ENCODE measurements around the gene SNCAIP. TPM values are rescaled to one million over a fixed set of nuclear protein-coding genes. Genes with fewer than 3 reads are reported as not detected.
"Not testable (repeated sequence)": the region's sequence is repeated elsewhere in the genome, so short reads cannot be mapped to it uniquely, and the experiment has no call there.

Gene SNCAIP
- total RNA-seq, 1 donor from 2014 or later: not detected

GRCh38 chr5:122473138-122473843, 161.3 kb downstream of the SNCAIP start:
- intact Hi-C loops (cut with micrococcal nuclease): no loop called here
- Mint-ChIP-seq H3K36me3 (ENCODE audit: low read depth) (no peaks in the 10 kb centered on the region), H3K27ac (no peak overlapping the region), H3K27me3 (ENCODE audit: low read depth) (no peaks in the 10 kb centered on the region), H3K9me3 (no peaks in the 10 kb centered on the region), H3K4me3 (ENCODE audit: low read depth) (no peak overlapping the region), H3K4me1 (ENCODE audit: low read depth) (no peaks in the 10 kb centered on the region)
- no peak for DNase-seq (ENCODE audit: low spot score)

GRCh38 chr5:122473941-122474340, 161.9 kb downstream of the SNCAIP start:
- Mint-ChIP-seq H3K4me3 (ENCODE audit: low read depth) (no peak overlapping the region), H3K36me3 (ENCODE audit: low read depth) (no peaks in the 10 kb centered on the region), H3K27ac (no peak overlapping the region), H3K4me1 (ENCODE audit: low read depth) (no peaks in the 10 kb centered on the region), H3K9me3 (no peaks in the 10 kb centered on the region), H3K27me3 (ENCODE audit: low read depth) (no peaks in the 10 kb centered on the region)
- DNase-seq (ENCODE audit: low spot score): no peak
- intact Hi-C loops (cut with micrococcal nuclease): no loop called here

DNA sequence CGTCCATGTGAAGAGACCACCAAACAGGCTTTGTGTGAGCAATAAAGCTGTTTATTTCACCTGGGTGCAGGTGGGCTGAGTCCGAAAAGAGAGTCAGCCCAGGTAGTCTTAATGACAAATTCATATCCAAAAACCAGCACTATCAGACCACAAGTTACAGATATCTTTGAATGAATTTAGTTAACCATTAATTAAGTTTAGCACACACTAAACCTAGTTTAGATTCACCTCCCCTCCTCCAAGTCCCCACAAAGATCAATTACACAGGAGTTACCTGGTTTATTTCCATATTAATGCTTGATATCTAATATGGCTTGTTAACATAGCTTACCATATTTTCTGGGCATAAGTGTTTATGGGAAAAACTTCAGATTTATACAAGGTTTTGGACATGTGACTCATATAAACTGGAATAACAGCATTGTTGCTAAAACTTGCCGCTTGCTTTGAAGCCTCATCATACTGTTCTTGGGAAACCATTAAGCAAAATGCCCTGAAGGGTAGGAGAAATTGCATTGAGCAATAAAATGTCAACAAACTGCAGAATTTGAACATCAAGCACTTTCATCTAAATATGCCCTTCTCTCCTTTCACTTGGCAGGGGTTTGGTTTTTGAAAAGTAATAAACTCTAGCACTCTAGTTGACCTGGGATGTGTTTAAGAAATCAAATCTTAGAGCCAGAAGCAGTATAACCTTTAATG, 166.9 kb downstream of the SNCAIP start:
- H3K4me1 Mint-ChIP-seq (ENCODE audit: low read depth): no peaks in the 10 kb centered on the region
- no peak overlapping the region for H3K4me3 Mint-ChIP-seq (ENCODE audit: low read depth)
- intact Hi-C loops (cut with micrococcal nuclease): no loop called here
- H3K27ac Mint-ChIP-seq: no peak overlapping the region
- no peaks in the 10 kb centered on the region for H3K36me3 Mint-ChIP-seq (ENCODE audit: low read depth)
- no peaks in the 10 kb centered on the region for H3K27me3 Mint-ChIP-seq (ENCODE audit: low read depth)
- DNase-seq (ENCODE audit: low spot score): no peak
- H3K9me3 Mint-ChIP-seq: no peaks in the 10 kb centered on the region

DNA sequence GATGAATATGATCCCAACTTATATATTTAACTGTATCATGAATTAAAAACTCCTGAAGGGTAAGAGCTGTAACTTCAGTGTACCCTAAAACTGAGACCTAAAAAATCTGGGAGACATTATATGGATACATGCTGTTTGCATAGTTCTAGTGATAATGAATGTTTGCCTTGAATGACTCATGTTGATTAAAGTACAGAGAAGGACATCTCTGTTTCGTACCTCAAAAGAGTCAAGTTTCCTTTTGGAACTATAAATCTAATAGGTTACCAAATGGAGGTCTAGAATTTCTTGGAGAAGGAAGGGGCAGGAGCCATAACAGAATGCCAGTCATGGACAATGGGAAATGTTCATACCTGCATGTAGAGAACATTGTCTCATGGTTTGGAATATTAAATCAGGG, 168.1 kb downstream of the SNCAIP start:
- intact Hi-C loops (cut with micrococcal nuclease): no loop called here
- H3K36me3 Mint-ChIP-seq (ENCODE audit: low read depth): no peaks in the 10 kb centered on the region
- no peak overlapping the region for H3K4me3 Mint-ChIP-seq (ENCODE audit: low read depth)
- no peak for DNase-seq (ENCODE audit: low spot score)
- H3K9me3 Mint-ChIP-seq: no peaks in the 10 kb centered on the region
- H3K27ac Mint-ChIP-seq: no peak overlapping the region
- H3K4me1 Mint-ChIP-seq (ENCODE audit: low read depth): no peaks in the 10 kb centered on the region
- H3K27me3 Mint-ChIP-seq (ENCODE audit: low read depth): no peaks in the 10 kb centered on the region

DNA sequence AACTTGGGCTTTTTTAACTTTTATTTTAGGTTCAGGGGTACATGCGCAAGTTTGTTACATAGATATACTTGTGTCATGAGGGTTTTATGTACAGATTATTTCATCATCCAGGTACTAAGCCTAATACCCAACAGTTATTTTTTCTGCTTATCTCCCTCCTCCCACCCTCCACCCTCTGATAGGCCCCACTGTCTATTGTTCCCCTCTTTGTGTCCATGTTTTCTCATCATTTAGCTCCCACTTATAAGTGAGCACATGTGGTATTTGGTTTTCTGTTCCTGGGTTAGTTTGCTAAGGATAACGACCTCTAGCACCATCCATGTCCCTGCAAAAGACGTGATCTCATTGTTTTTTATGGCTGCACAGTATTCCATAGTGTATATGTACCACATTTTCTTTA, 172.1 kb downstream of the SNCAIP start:
- Mint-ChIP-seq H3K27ac (no peak overlapping the region), H3K4me1 (ENCODE audit: low read depth) (no peaks in the 10 kb centered on the region), H3K4me3 (ENCODE audit: low read depth) (no peak overlapping the region), H3K27me3 (ENCODE audit: low read depth) (no peaks in the 10 kb centered on the region), H3K36me3 (ENCODE audit: low read depth) (no peaks in the 10 kb centered on the region), H3K9me3 (no peaks in the 10 kb centered on the region)
- intact Hi-C loops (cut with micrococcal nuclease): no loop called here
- DNase-seq (ENCODE audit: low spot score): no peak

GRCh38 chr5:122485226-122485625, 173.2 kb downstream of the SNCAIP start:
- no peaks in the 10 kb centered on the region for H3K9me3 Mint-ChIP-seq

DNA sequence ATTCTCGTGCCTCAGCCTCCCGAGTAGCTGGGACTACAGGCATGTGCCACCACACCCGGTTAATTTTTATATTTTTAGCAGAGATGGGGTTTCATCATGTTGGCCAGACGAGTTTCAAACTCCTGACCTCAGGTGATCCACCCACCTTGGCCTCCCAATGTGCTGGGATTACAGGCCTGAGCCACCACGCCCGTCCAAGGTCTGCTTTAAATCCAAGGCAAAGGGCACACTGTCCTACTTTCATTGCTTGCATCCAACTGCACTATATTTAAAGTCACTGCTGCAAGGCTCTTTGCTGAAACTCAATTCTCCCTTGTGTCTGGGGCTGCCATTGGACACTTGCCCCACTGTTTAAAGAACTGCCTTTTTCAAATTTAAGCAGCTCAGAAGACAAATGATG, 174.6 kb downstream of the SNCAIP start:
- H3K27ac Mint-ChIP-seq; DNase-seq (ENCODE audit: low spot score); H3K4me3 Mint-ChIP-seq (ENCODE audit: low read depth); H3K4me1 Mint-ChIP-seq (ENCODE audit: low read depth); H3K36me3 Mint-ChIP-seq (ENCODE audit: low read depth); intact Hi-C loops (cut with micrococcal nuclease); H3K9me3 Mint-ChIP-seq; H3K27me3 Mint-ChIP-seq (ENCODE audit: low read depth): not testable (repeated sequence)

More at GRCh38 chr5:122485226-122485625, 173.2 kb downstream of the SNCAIP start:
- intact Hi-C loops (cut with micrococcal nuclease): no loop called here
- Mint-ChIP-seq H3K36me3 (ENCODE audit: low read depth) (no peaks in the 10 kb centered on the region), H3K27me3 (ENCODE audit: low read depth) (no peaks in the 10 kb centered on the region), H3K4me1 (ENCODE audit: low read depth) (no peaks in the 10 kb centered on the region), H3K27ac (no peak overlapping the region), H3K4me3 (ENCODE audit: low read depth) (no peak overlapping the region)
- DNase-seq (ENCODE audit: low spot score): no peak

GRCh38 chr5:122490718-122491117, 178.7 kb downstream of the SNCAIP start:
- H3K4me1 Mint-ChIP-seq (ENCODE audit: low read depth): no peaks in the 10 kb centered on the region
- no peaks in the 10 kb centered on the region for H3K9me3 Mint-ChIP-seq
- no peak for DNase-seq (ENCODE audit: low spot score)
- no peaks in the 10 kb centered on the region for H3K36me3 Mint-ChIP-seq (ENCODE audit: low read depth)
- H3K27me3 Mint-ChIP-seq (ENCODE audit: low read depth): no peaks in the 10 kb centered on the region
- intact Hi-C loops (cut with micrococcal nuclease): no loop called here
- no peak overlapping the region for H3K4me3 Mint-ChIP-seq (ENCODE audit: low read depth)
- H3K27ac Mint-ChIP-seq: no peak overlapping the region

DNA sequence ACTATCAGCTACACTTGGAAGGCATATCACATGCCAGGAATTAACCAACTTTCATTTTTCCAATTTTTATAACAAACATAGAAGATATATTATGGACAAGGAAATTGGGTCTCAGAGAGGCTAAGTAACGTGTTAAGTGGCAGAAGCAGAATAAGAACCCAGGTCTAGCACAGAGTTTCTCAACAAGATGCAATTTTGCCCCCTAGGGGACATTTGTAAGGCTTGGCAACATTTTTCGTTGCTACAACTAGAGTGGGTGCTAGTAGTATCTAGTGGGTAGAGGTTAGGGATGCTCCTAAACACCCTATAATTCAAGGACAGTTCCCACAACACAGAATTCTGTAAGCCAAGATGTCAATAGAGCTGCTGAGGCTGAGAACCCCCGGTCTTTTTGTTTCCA, 180.6 kb downstream of the SNCAIP start:
- Mint-ChIP-seq H3K4me3 (ENCODE audit: low read depth) (no peak overlapping the region), H3K4me1 (ENCODE audit: low read depth) (no peaks in the 10 kb centered on the region), H3K27me3 (ENCODE audit: low read depth) (no peaks in the 10 kb centered on the region), H3K9me3 (no peaks in the 10 kb centered on the region), H3K36me3 (ENCODE audit: low read depth) (no peaks in the 10 kb centered on the region), H3K27ac (no peak overlapping the region)
- DNase-seq (ENCODE audit: low spot score): no peak
- intact Hi-C loops (cut with micrococcal nuclease): no loop called here

- intact Hi-C loops (cut with micrococcal nuclease): no loop called here
- Mint-ChIP-seq H3K27ac (no peak overlapping the region), H3K9me3 (no peaks in the 10 kb centered on the region), H3K4me1 (ENCODE audit: low read depth) (no peaks in the 10 kb centered on the region), H3K27me3 (ENCODE audit: low read depth) (no peaks in the 10 kb centered on the region), H3K36me3 (ENCODE audit: low read depth) (no peaks in the 10 kb centered on the region), H3K4me3 (ENCODE audit: low read depth) (no peak overlapping the region)
- DNase-seq (ENCODE audit: low spot score): no peak
Measured at GRCh38 chr5:122493091-122494021, 181.3 kb downstream of the SNCAIP start.

DNA sequence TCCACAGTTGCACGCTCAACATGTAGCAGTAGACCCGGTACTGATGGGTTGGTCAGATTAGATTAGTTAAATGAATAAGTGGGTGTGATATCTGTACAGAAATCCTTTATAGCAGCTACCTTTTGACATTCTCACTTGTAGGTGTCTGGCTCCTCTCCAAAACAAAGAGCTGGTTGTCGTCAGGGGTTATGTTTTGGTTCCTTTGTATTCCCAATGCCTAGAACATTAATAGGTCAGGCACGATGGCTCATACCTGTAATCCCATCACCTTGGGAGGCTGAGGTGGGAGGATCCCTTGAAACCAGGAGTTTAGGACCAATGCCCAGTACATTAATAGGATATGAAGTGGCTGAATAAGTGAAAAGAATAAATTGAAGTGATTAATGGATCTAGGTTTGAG, 182.1 kb downstream of the SNCAIP start:
- intact Hi-C loops (cut with micrococcal nuclease): no loop called here
- Mint-ChIP-seq H3K4me3 (ENCODE audit: low read depth) (no peak overlapping the region), H3K4me1 (ENCODE audit: low read depth) (no peaks in the 10 kb centered on the region), H3K27ac (no peak overlapping the region), H3K36me3 (ENCODE audit: low read depth) (no peaks in the 10 kb centered on the region), H3K27me3 (ENCODE audit: low read depth) (no peaks in the 10 kb centered on the region), H3K9me3 (no peaks in the 10 kb centered on the region)
- no peak for DNase-seq (ENCODE audit: low spot score)

DNA sequence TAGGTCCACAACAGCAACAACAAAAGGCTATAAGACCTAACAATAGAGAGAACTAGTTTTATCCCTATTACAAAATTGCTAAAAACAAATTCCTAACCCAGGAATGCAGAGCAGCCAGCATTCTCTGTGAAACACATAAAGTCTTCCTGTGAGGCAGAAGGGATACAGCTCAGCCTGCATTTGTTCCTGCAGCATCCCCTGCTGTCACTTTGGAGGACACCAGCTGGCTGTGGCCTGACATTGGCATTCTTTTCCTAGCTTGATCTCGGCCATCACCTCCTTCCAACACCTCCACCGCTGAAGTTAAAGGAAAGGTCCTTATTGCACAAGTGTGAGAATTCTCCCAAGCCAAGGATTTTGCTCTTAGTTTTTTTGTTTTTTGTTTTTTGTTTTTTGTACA, 186.1 kb downstream of the SNCAIP start:
- Mint-ChIP-seq H3K4me3 (ENCODE audit: low read depth) (no peak overlapping the region), H3K4me1 (ENCODE audit: low read depth) (no peaks in the 10 kb centered on the region), H3K36me3 (ENCODE audit: low read depth) (no peaks in the 10 kb centered on the region), H3K27me3 (ENCODE audit: low read depth) (no peaks in the 10 kb centered on the region), H3K27ac (no peak overlapping the region), H3K9me3 (no peaks in the 10 kb centered on the region)
- DNase-seq (ENCODE audit: low spot score): no peak
- intact Hi-C loops (cut with micrococcal nuclease): no loop called here

- Mint-ChIP-seq H3K27ac (no peak overlapping the region), H3K36me3 (ENCODE audit: low read depth) (no peaks in the 10 kb centered on the region), H3K4me1 (ENCODE audit: low read depth) (no peaks in the 10 kb centered on the region), H3K27me3 (ENCODE audit: low read depth) (no peaks in the 10 kb centered on the region), H3K9me3 (no peaks in the 10 kb centered on the region), H3K4me3 (ENCODE audit: low read depth) (no peak overlapping the region)
- intact Hi-C loops (cut with micrococcal nuclease): no loop called here
- DNase-seq (ENCODE audit: low spot score): no peak
Measured at GRCh38 chr5:122499585-122499984, 187.5 kb downstream of the SNCAIP start.
